Measurements from ENCODE around the gene KISS1.

Gene KISS1

GRCh38 chr1:204198348-204199340 lies 2.4 kb upstream of the KISS1 start:
- DNase-seq (ENCODE audit: insufficient read length, low spot score) (no peak), FAIRE-seq (no peak)
- TF ChIP-seq CTCF (IDR thresholded peaks at IDR 0.05; ENCODE audit: insufficient read depth, missing control alignments), result peak; percentile 12

GRCh38 chr1:204197068-204197467 lies 777 bp upstream of the KISS1 start:
- FAIRE-seq (no peak), DNase-seq (ENCODE audit: insufficient read length, low spot score) (no peak)

GRCh38 chr1:204194771-204195170 lies 1.5 kb downstream of the KISS1 start:
- FAIRE-seq (no peak), DNase-seq (ENCODE audit: insufficient read length, low spot score) (no peak)
- TF ChIP-seq CTCF (IDR thresholded peaks at IDR 0.05; ENCODE audit: insufficient read depth, missing control alignments), result no peak

More at GRCh38 chr1:204197068-204197467, 777 bp upstream of the KISS1 start:
- TF ChIP-seq CTCF (IDR thresholded peaks at IDR 0.05; ENCODE audit: insufficient read depth, missing control alignments), result no peak

- no peak for TF ChIP-seq CTCF (IDR thresholded peaks at IDR 0.05; ENCODE audit: insufficient read depth, missing control alignments)
- FAIRE-seq (no peak), DNase-seq (ENCODE audit: insufficient read length, low spot score) (no peak)
These were observed 2.2 kb downstream of the KISS1 start for GRCh38 chr1:204194080-204194479.

- no peak for FAIRE-seq
- no peak for DNase-seq (ENCODE audit: insufficient read length, low spot score)
- no peak for TF ChIP-seq CTCF (IDR thresholded peaks at IDR 0.05; ENCODE audit: insufficient read depth, missing control alignments)
These were observed 3.5 kb downstream of the KISS1 start for GRCh38 chr1:204192589-204193352.

GRCh38 chr1:204192046-204192445 lies 4.2 kb downstream of the KISS1 start:
- FAIRE-seq, result no peak
- TF ChIP-seq CTCF (IDR thresholded peaks at IDR 0.05; ENCODE audit: insufficient read depth, missing control alignments), result no peak

More at GRCh38 chr1:204192046-204192445, 4.2 kb downstream of the KISS1 start:
- no peak for DNase-seq (ENCODE audit: insufficient read length, low spot score)
